ENCODE data around the gene INSIG2.

Gene INSIG2

GRCh38 chr2:118150294-118150693 lies 62.0 kb downstream of the INSIG2 start:
- H3K4me1 ChIP-seq (ENCODE audit: control insufficient read depth, insufficient read depth, low read length) = no peaks in the 10 kb centered on the region
- no peaks in the 10 kb centered on the region for H3K27me3 ChIP-seq (ENCODE audit: control insufficient read depth, insufficient read depth, low read length)
- no peaks in the 10 kb centered on the region for H3K9me3 ChIP-seq (ENCODE audit: control insufficient read depth, low read length)
- H3K36me3 ChIP-seq (ENCODE audit: control insufficient read depth, insufficient read depth, low read length) = no peaks in the 10 kb centered on the region
- H3K4me3 ChIP-seq (ENCODE audit: low read length) = no peak overlapping the region
- H3K9ac ChIP-seq (ENCODE audit: low read length) = no peak overlapping the region

DNA sequence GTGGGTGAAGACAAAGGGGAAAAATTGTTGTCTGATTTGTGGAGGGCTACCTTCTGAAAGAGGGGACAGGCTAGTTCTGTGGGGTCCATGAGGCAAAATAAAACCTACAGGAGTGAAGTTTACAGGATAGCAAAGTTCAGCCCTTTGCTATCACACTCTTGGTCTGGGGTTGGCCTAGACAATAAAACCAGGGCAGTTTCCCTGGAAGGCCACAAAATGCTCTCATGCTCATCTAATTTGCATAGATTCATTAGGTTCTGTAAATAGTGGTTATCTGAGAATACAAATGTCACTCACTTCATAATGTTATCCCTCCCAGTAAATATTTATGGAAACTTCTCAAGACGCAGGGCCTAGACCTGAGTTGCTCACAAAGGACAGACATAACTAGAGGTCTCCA lies 63.6 kb downstream of the INSIG2 start:
- no peaks in the 10 kb centered on the region for H3K9me3 ChIP-seq (ENCODE audit: control insufficient read depth, low read length)
- H3K27me3 ChIP-seq (ENCODE audit: control insufficient read depth, insufficient read depth, low read length) = no peaks in the 10 kb centered on the region
- no peaks in the 10 kb centered on the region for H3K4me1 ChIP-seq (ENCODE audit: control insufficient read depth, insufficient read depth, low read length)
- no peak overlapping the region for H3K4me3 ChIP-seq (ENCODE audit: low read length)
- no peaks in the 10 kb centered on the region for H3K36me3 ChIP-seq (ENCODE audit: control insufficient read depth, insufficient read depth, low read length)
- H3K9ac ChIP-seq (ENCODE audit: low read length) = no peak overlapping the region

DNA sequence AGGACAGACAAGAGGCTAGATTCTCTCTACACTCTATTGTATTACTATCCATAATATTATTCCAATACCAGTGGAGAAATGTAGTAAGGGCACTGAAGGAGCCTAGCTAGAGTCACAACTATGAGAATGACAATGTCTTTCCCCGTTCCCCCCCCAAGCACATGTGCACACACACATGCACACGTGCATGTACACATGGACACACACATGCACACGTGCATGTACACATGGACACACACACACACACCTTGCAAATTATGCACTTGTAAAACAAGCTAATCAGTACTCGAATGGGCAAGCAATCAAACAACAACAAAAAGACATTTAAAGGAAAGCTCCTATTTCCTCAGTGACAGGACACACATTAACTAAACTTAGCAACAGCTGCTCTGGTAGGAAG lies 65.2 kb downstream of the INSIG2 start:
- H3K27me3 ChIP-seq (ENCODE audit: control insufficient read depth, insufficient read depth, low read length) = no peaks in the 10 kb centered on the region
- no peak overlapping the region for H3K4me3 ChIP-seq (ENCODE audit: low read length)
- H3K9me3 ChIP-seq (ENCODE audit: control insufficient read depth, low read length) = no peaks in the 10 kb centered on the region
- no peaks in the 10 kb centered on the region for H3K4me1 ChIP-seq (ENCODE audit: control insufficient read depth, insufficient read depth, low read length)
- H3K36me3 ChIP-seq (ENCODE audit: control insufficient read depth, insufficient read depth, low read length) = no peaks in the 10 kb centered on the region
- H3K9ac ChIP-seq (ENCODE audit: low read length) = no peak overlapping the region

DNA sequence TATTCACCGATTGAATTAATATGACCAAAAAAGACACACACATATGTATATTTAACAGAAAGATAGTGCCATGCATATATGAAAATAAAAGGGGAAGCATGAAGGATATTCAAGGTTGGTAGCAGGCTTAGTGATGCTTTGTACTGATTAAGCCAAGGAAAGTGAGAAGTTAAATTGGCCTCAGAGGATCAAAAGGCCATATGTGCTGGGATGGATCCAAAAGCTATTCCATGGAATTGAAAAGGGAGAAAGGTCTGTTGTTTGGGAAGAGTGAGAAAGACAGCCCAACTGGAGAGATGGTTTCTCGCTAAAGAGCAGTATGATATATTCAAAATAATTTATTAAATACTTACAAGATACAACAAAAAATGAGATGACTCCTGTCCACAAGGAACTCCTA lies 65.9 kb downstream of the INSIG2 start:
- Histone ChIP-seq H3K9ac (ENCODE audit: low read length) (no peak overlapping the region), H3K36me3 (ENCODE audit: control insufficient read depth, insufficient read depth, low read length) (no peaks in the 10 kb centered on the region), H3K9me3 (ENCODE audit: control insufficient read depth, low read length) (no peaks in the 10 kb centered on the region), H3K27me3 (ENCODE audit: control insufficient read depth, insufficient read depth, low read length) (no peaks in the 10 kb centered on the region), H3K4me3 (ENCODE audit: low read length) (no peak overlapping the region), H3K4me1 (ENCODE audit: control insufficient read depth, insufficient read depth, low read length) (no peaks in the 10 kb centered on the region)

All from mucosa of stomach (tissue), 1 donor.